Pancreas (tissue), 10 donors: ENCODE data around the gene KIF5C. TPM values are rescaled to one million over a fixed set of nuclear protein-coding genes. Genes with fewer than 3 reads are reported as not detected.

ENCODE experiments used
- ATAC-seq, 4 donors: fragments of 200-7000 bp; cut with Tn5 transposase; one replicate each; pipeline versions ENCODE4 v1.8.0 to v1.9.1; 2020; ENCODE audit warnings: mild to moderate bottlenecking in 4 of 4, moderate library complexity in 4 of 4
- DNase-seq, 6 donors: peaks; one replicate each; pipeline ENCODE4 v3.0.0-alpha.2; 2020
- FAIRE-seq: peaks from 2 replicates; lab custom pipeline; 2012; peaks lifted over from hg19 to GRCh38; lab: Jason Lieb, UNC
- H3K27ac ChIP-seq, 4 donors: fragments of 200-600 bp; sonication (generic); 1 replicate in 3 of 4; 2 replicates in 1 of 4; pipeline versions ENCODE4 v1.5.0 to v1.8.0; 2020
- H3K27me3 ChIP-seq, 4 donors: fragments of 200-600 bp; one replicate each; pipeline ENCODE4 v1.8.0; 2021
- H3K36me3 ChIP-seq, 3 donors: fragments of 200-600 bp; sonication (generic) in 1 of 3; one replicate each; pipeline versions ENCODE4 v1.5.0 to v1.8.0; 2020 to 2021
- H3K4me1 ChIP-seq, 3 donors: fragments of 200-600 bp; one replicate each; pipeline ENCODE4 v1.8.0; 2021
- H3K4me3 ChIP-seq, 4 donors: fragments of 200-600 bp; sonication (generic) in 2 of 4; one replicate each; pipeline versions ENCODE4 v1.5.0 to v1.8.0; 2020 to 2021
- H3K9me3 ChIP-seq, 4 donors: fragments of 200-600 bp; one replicate each; pipeline ENCODE4 v1.8.0; 2021
- WGBS, 2 donors: extraction: QIAGEN DNeasy Blood & Tissue Kit; methylation state at CpG; one replicate each; pipeline ENCODE4 v1.1.7; 2013; 5-methylcytosine and 5-hydroxymethylcytosine counted together
- intact Hi-C, 3 donors: fragments of 100-400 bp; cut with DNase I; formaldehyde crosslinking; loops; one replicate each; pipeline versions ENCODE4 v1.11.1 to v1.14.2; 2022
- polyA plus RNA-seq, 2 donors: library from polyadenylated mRNA; stranded (reverse); fragments of 200-250 nt; gene quantifications; one replicate each; pipeline ENCODE4 v1.2.3, GENCODE V29; 2013
- total RNA-seq, 6 donors: library from RNA; stranded (reverse); fragmentation: NEBNext Ultra II Directional in 4 of 6; extraction: Animal tissue kit (Norgen Biotek cat#: 25700) in 4 of 6; gene quantifications; one replicate each; pipeline versions ENCODE4 v1.2.1 to v1.2.4, GENCODE V29; 2021 to 2023
- TF ChIP-seq, protein P1 (sequence below), 4 donors: fragments of 200-600 bp; sonication (generic) in 3 of 4; IDR thresholded peaks; one replicate each; pipeline versions ENCODE4 v1.5.0 to v1.8.0; 2021; ENCODE audit warnings: antibody characterized with exemption in 4 of 4
- donor health status: healthy with polysubstance abuse.
- donor health status: DM: no; HTN: no; CAD: no; lungs with moderate emphysema.
- donor health status: DM: no; HTN: no; CAD: no.
- donor health status: control.
- donor health status: control.
- donor health status: Bipolar disorder and iron deficiency.
- donor health status: DM: yes; HTN: yes; CAD: no.
- donor health status: DM: no; HTN: no; CAD: no.
- donor health status: DM: no; HTN: no; CAD: no.
- donor health status: DM: yes; HTN: yes; CAD: no.

Gene KIF5C
- total and polyA plus RNA-seq, 8 donors, result 0.88 to 10.2 (median 2.8) TPM

DNA sequence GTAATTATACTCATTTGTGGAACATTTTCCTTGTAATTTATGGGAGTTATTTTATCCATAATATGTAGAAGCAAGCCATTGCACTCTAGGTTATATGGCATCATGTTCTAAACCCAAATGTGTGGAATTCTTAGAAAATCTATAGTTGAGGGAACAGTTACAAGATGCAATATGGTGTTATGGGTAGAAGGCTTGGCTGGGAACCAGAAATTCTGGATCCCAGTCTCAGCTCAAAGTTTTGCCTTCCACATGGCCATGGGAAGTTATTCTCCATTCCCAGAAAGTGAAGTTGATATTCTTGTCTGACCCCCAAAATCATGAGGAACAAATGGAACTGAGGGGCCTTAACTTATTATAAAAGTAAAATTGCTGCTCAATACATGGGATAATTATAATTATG lies 38.0 kb downstream of the KIF5C start:
- Histone ChIP-seq H3K36me3 (no peaks in the 10 kb centered on the region), H3K9me3 (no peaks in the 10 kb centered on the region), H3K4me1 (no peaks in the 10 kb centered on the region), H3K4me3 (no peak overlapping the region), H3K27ac (no peak overlapping the region), H3K27me3 (no peaks in the 10 kb centered on the region)
- no peak for FAIRE-seq
- intact Hi-C loops, result no loop called here
- DNase-seq, result no peak
- TF ChIP-seq, protein P1, sequence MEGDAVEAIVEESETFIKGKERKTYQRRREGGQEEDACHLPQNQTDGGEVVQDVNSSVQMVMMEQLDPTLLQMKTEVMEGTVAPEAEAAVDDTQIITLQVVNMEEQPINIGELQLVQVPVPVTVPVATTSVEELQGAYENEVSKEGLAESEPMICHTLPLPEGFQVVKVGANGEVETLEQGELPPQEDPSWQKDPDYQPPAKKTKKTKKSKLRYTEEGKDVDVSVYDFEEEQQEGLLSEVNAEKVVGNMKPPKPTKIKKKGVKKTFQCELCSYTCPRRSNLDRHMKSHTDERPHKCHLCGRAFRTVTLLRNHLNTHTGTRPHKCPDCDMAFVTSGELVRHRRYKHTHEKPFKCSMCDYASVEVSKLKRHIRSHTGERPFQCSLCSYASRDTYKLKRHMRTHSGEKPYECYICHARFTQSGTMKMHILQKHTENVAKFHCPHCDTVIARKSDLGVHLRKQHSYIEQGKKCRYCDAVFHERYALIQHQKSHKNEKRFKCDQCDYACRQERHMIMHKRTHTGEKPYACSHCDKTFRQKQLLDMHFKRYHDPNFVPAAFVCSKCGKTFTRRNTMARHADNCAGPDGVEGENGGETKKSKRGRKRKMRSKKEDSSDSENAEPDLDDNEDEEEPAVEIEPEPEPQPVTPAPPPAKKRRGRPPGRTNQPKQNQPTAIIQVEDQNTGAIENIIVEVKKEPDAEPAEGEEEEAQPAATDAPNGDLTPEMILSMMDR (IDR thresholded peaks at IDR 0.05), result no peak
- ATAC-seq, result no peak

DNA sequence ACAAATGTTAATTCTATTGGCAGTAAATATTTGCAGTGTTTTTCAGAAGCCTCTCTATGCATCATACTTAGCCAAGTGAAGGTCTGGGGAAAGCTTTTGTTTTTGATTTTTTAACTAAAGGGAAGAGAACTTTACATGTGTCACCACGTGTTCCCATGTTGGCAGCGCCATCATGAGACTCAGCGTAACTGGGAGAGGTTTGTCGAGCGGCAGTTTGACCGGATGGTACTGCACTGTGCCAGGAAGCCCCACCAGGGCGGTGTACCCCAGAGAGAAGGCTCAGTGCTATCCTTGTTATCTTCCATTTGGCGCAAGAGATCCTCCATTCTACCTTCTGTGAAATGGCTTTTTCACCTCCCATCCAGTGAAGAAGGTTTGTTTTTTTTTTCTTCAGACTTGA lies 38.5 kb downstream of the KIF5C start:
- TF ChIP-seq, protein P1 (IDR thresholded peaks at IDR 0.05), result no peak
- DNase-seq (no peak), ATAC-seq (no peak), FAIRE-seq (no peak)
- 89 to 93% methylated on average over 8 of the region's 8 CpGs for WGBS, 2 donors
- no peaks in the 10 kb centered on the region for H3K4me1 ChIP-seq
- intact Hi-C loops, result no loop called here
- H3K27me3 ChIP-seq, result no peaks in the 10 kb centered on the region
- H3K4me3 ChIP-seq, result no peak overlapping the region
- H3K36me3 ChIP-seq, result no peaks in the 10 kb centered on the region
- no peaks in the 10 kb centered on the region for H3K9me3 ChIP-seq
- H3K27ac ChIP-seq, result no peak overlapping the region

DNA sequence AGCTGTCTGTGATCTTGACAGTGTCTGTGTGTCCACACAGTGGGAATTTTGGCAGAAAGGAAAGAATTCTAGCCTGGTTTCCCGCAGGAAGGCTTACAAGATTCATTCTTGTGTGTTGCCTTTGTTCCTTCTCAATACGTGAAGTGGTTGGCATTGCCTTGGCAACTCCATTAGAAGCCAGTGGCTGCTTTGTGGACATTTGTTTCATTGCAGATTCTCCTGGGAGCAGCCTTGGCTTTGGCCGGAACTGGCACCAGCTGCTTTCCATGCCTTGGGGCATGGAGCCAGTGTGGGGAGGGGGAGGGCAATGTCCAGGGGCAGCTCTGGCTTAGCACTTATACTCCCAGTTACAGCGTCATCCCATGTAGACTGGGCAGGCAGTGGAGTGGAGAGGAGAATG lies 39.4 kb downstream of the KIF5C start:
- no peaks in the 10 kb centered on the region for H3K27me3 ChIP-seq
- 61 to 76% methylated on average over 4 of the region's 4 CpGs for WGBS, 2 donors
- no peaks in the 10 kb centered on the region for H3K36me3 ChIP-seq
- no peak overlapping the region for H3K4me3 ChIP-seq
- H3K4me1 ChIP-seq, result no peaks in the 10 kb centered on the region
- peak in 2 of 4 donors; percentile 34 to 64 for ATAC-seq
- no peak overlapping the region for H3K27ac ChIP-seq
- H3K9me3 ChIP-seq, result no peaks in the 10 kb centered on the region
- no peak for DNase-seq
- TF ChIP-seq, protein P1 (IDR thresholded peaks at IDR 0.05), result no peak
- FAIRE-seq, result no peak
- intact Hi-C loops, result no loop called here

DNA sequence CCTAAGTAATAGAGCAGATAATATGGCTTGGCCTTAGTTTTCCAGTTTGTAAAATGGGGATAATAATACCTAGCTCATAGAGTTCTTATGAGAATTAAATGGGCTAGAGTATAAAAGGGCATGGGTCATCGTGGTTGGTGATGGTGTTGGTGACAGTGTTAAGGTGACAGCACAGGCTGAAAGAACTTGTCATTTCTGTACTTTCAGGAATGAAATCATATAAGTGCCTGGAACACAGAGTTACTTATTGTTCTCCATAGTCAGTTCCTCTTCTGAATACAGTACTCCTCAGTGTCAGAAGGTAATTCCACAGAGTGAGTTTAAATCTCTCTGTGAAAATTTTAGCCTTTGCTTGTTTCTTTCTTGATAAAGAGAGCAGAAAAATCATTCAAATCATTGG lies 42.4 kb downstream of the KIF5C start:
- TF ChIP-seq, protein P1 (IDR thresholded peaks at IDR 0.05), result no peak
- no peak for ATAC-seq
- no peaks in the 10 kb centered on the region for H3K27me3 ChIP-seq
- H3K4me1 ChIP-seq, result no peaks in the 10 kb centered on the region
- no peak for DNase-seq
- H3K9me3 ChIP-seq, result no peaks in the 10 kb centered on the region
- no peak overlapping the region for H3K4me3 ChIP-seq
- FAIRE-seq, result no peak
- no peak overlapping the region for H3K27ac ChIP-seq
- no peaks in the 10 kb centered on the region for H3K36me3 ChIP-seq
- WGBS, 2 donors, result 70 to 83% methylated on average over 1 of the region's 1 CpG
- intact Hi-C loops, result no loop called here

DNA sequence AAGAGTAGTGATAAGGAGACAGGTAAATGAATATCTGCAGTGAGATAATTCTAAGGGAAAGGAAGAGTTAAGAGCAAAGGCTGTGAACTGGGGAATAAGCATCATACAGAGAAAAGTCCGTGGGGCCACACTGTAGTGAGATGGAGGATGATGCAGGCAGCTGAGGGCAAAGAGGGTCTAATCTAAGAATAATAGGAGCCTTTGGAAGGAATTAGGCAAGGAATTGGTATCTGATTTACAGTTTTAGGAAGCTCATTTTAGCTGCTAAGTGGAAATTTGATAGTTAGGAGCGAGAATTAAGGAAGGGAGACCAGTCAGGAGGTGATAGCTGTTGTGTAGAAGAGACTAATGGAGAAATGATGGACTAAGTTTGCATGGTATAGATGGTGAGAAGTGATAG lies 43.5 kb downstream of the KIF5C start:
- TF ChIP-seq, protein P1 (IDR thresholded peaks at IDR 0.05), result no peak
- no peak for FAIRE-seq
- H3K4me1 ChIP-seq, result no peaks in the 10 kb centered on the region
- no peak for ATAC-seq
- no peak overlapping the region for H3K27ac ChIP-seq
- intact Hi-C loops, result no loop called here
- 55 to 66% methylated on average over 2 of the region's 2 CpGs for WGBS, 2 donors
- no peaks in the 10 kb centered on the region for H3K9me3 ChIP-seq
- no peak for DNase-seq
- no peaks in the 10 kb centered on the region for H3K27me3 ChIP-seq
- no peaks in the 10 kb centered on the region for H3K36me3 ChIP-seq
- no peak overlapping the region for H3K4me3 ChIP-seq
